ENCODE results near the gene UQCRQ. TPM values are rescaled to one million over a fixed set of nuclear protein-coding genes. Genes with fewer than 3 reads are reported as not detected.
"Not testable (repeated sequence)": the region's sequence is repeated elsewhere in the genome, so short reads cannot be mapped to it uniquely, and the experiment has no call there.

The UQCRQ gene
- total RNA-seq, 1 donor from 2014 or later, result 1,839 TPM

- intact Hi-C loops (cut with micrococcal nuclease), result no loop called here
- Histone ChIP-seq H3K4me1 (peaks cover 7% of the 10 kb centered on the region), H3K9me3 (replicated peaks) (no peaks in the 10 kb centered on the region), H3K27me3 (ENCODE audit: low read depth) (no peaks in the 10 kb centered on the region), H3K27ac (replicated peaks) (no peak overlapping the region), H3K4me3 (no peak overlapping the region), H3K36me3 (no peaks in the 10 kb centered on the region)
- no peak for DNase-seq
- no peak for TF ChIP-seq CTCF (IDR thresholded peaks at IDR 0.05; ENCODE audit: borderline replicate concordance)
Measured at GRCh38 chr5:132853790-132854189, 12.7 kb upstream of the UQCRQ start.

DNA sequence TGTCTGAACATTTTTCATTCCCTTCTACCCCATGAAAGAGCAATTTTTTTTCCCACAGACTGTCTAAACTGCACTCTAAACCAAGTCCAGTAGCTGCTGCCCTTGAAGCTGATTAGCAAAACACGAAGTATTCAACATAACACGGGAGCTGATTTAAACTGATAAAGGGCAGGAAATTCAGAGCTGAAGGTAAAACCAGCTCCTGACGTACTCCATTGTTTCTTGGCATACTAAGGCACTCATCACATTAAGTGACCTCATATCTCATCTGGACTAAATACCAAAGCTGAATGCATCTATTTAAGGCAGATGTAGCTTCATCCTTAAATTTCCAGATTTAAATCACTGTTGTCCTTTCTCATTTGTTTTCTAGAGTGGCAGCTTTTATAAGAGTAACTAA is 12.1 kb upstream of the UQCRQ start:
- Histone ChIP-seq H3K27me3 (ENCODE audit: low read depth) (no peaks in the 10 kb centered on the region), H3K27ac (replicated peaks) (no peak overlapping the region), H3K36me3 (no peaks in the 10 kb centered on the region), H3K9me3 (replicated peaks) (no peaks in the 10 kb centered on the region), H3K4me3 (no peak overlapping the region), H3K4me1 (peaks cover 7% of the 10 kb centered on the region)
- TF ChIP-seq CTCF (IDR thresholded peaks at IDR 0.05; ENCODE audit: borderline replicate concordance), result no peak
- no peak for DNase-seq
- intact Hi-C loops (cut with micrococcal nuclease), result no loop called here

GRCh38 chr5:132854992-132855391 is 11.4 kb upstream of the UQCRQ start:
- H3K4me3 ChIP-seq; H3K27me3 ChIP-seq (ENCODE audit: low read depth); H3K27ac ChIP-seq (replicated peaks); DNase-seq; H3K9me3 ChIP-seq (replicated peaks); intact Hi-C loops (cut with micrococcal nuclease); H3K36me3 ChIP-seq; H3K4me1 ChIP-seq: not testable (repeated sequence)

DNA sequence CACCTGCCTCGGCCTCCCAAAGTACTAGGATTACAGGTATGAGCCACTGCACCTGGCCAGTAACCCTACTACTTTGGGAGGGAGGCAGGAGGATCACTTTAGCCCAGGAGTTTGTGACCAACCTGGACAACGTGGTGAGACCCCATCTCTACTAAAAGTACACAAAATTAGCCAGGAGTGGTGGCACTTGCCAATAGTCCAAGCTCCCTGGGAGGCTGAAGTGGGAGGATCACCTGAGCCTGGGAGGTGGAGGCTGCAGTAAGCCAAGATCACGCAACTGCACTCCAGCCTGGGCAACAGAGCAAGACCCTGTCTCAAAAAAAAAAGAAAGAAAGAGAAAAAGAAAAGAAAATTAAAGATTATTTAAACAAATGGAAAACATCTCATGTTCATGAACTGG is 10.4 kb upstream of the UQCRQ start:
- DNase-seq, result no peak
- Histone ChIP-seq H3K27ac (replicated peaks) (no peak overlapping the region), H3K4me3 (no peak overlapping the region), H3K9me3 (replicated peaks) (no peaks in the 10 kb centered on the region), H3K27me3 (ENCODE audit: low read depth) (no peaks in the 10 kb centered on the region), H3K4me1 (peaks cover 7% of the 10 kb centered on the region), H3K36me3 (no peaks in the 10 kb centered on the region)
- intact Hi-C loops (cut with micrococcal nuclease), result no loop called here
- no peak for TF ChIP-seq CTCF (IDR thresholded peaks at IDR 0.05; ENCODE audit: borderline replicate concordance)

DNA sequence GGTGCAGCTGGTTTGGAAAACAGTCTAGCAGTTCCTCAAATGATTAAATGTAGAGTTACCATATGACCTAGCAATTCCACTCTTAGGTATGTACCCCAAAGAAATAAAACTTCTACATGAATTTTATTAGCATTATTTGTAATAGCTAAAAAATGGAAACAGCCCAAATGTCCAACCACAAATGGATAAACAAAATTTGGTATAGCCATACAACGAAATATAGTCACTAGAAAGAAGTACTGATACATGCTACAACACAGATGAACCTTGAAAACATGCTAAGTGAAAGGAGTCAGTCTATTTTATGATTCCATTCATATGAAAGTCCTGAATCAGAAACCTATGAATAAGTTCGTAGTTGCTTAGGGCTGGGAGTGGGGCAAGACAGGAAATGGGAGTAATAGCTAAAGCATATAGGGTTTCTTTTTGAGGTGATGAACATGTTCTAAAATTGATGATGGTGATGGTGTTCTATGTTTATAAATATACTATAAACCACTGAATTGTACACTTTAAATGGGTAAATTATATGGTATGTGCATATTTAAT is 6.5 kb upstream of the UQCRQ start:
- TF ChIP-seq CTCF (IDR thresholded peaks at IDR 0.05; ENCODE audit: borderline replicate concordance), result no peak
- intact Hi-C loops (cut with micrococcal nuclease), result no loop called here
- DNase-seq, result no peak
- Histone ChIP-seq H3K27ac (replicated peaks) (no peak overlapping the region), H3K9me3 (replicated peaks) (no peaks in the 10 kb centered on the region), H3K4me1 (no peaks in the 10 kb centered on the region), H3K36me3 (no peaks in the 10 kb centered on the region), H3K4me3 (no peak overlapping the region), H3K27me3 (ENCODE audit: low read depth) (no peaks in the 10 kb centered on the region)

- H3K9me3 ChIP-seq (replicated peaks), result no peaks in the 10 kb centered on the region
- no peaks in the 10 kb centered on the region for H3K27me3 ChIP-seq (ENCODE audit: low read depth)
- H3K4me1 ChIP-seq, result peaks cover 6% of the 10 kb centered on the region
- no peak for TF ChIP-seq CTCF (IDR thresholded peaks at IDR 0.05; ENCODE audit: borderline replicate concordance)
- H3K27ac ChIP-seq (replicated peaks), result no peak overlapping the region
- intact Hi-C loops (cut with micrococcal nuclease), result no loop called here
- no peak for DNase-seq
- H3K4me3 ChIP-seq, result no peak overlapping the region
- H3K36me3 ChIP-seq, result no peaks in the 10 kb centered on the region
Measured at GRCh38 chr5:132860742-132861141, 5.7 kb upstream of the UQCRQ start.

Measured in left ventricle myocardium inferior (tissue), 1 donor.